ENCODE results near the gene UTP11.
A peak's percentile ranks its signal among the peaks of the same experiment; 100 is the strongest.
"Not testable (repeated sequence)": the region's sequence is repeated elsewhere in the genome, so short reads cannot be mapped to it uniquely, and the experiment has no call there.

UTP11 gene, protein sequence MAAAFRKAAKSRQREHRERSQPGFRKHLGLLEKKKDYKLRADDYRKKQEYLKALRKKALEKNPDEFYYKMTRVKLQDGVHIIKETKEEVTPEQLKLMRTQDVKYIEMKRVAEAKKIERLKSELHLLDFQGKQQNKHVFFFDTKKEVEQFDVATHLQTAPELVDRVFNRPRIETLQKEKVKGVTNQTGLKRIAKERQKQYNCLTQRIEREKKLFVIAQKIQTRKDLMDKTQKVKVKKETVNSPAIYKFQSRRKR

DNA sequence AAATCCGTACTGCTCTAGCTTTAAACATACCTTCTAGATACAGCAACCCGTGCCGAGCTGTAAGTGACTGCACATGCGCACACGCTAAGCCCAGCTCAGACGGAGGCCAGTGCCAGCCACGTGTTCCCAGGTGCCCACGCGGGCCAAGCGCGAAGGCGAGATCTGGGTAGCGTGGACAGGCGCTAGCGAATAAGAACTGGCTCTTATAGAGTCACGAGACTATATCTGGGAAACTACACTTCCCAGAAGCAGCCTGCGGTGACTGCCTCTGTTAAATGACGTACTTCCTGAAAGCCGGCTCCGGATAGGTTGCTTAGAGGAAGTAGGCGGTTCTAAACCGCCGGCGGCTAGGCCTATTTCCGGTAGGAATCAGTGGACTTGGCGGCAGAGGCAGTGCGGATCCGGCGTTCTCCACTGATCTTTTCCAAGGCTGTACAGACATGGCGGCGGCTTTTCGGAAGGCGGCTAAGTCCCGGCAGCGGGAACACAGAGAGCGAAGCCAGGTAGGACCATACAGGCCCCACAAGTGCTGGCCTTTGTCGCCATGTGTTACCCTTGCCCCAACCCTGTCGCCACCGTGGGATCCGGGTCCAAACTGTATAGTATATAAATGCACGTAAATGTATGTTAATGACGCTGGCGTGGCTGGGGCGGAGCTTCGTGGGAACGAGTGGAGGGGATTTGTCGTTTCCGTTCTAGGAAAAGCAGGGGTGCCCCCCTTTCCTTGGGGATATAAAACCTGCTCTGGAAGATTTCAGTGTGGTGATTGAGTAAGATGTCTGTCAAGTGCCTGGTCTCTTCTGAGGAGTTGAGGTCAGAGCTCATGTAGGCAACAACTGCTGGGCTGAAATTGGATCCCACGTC, at the start of gene UTP11:
Gene UTP11, plus strand, starts transcription at position 372 of the 864 bp plus-strand sequence. Its CDS starts 69 bp downstream, at position 441.
- DNase-seq (ENCODE audit: low spot score), result peak; percentile 98

DNA sequence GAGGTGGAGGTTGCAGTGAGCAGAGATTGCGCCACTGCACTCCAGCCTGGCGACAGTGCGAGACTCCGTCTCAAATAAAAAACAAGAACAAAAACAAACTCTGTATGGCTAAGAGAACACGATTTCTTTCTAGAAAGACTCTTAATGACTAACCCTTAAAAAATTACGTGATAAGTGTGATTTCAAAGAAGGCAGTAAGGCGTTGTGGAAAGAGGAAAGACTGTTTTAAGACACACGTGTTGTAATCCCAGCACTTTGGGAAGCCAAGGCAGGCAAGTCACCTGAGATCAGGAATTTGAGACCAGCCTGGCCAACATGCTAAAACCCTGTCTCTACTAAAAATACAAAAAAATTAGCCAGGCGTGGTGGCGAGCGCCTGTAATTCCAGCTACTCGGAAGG, 48.4 kb upstream of the UTP11 start:
- not testable (repeated sequence) for DNase-seq (ENCODE audit: low spot score)

DNA sequence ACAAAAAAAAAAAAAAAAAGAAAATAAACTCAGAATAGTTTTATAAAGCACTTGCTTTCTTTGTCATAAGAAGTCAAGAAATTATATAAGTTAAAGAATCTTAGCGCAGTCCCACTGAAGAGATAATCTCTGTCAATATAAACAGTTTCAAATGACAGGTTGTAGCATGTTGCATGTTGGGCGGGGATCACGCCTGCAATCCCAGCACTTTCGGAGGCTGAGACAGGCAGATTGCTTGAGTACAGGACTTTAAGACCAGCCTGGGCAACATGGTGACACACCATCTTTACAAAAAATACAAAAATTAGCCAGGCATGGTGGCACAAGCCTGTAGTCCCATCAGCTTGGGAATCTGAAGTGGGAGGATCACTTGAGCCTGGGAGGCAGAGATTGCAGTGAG, 47.2 kb upstream of the UTP11 start:
- DNase-seq (ENCODE audit: low spot score), result no peak

DNA sequence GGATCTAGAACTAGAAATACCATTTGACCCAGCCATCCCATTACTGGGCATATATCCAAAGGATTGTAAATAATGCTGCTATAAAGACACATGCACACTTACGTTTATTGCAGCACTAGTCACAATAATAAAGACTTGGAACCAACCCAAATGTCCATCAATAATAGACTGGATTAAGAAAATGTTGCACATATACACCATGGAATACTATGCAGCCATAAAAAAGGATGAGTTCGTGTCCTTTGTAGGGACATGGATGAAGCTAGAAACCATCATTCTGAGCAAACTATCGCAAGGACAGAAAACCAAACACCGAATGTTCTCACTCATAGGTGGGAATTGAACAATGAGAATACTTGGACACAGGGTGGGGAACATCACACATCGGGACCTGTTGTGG, 38.9 kb upstream of the UTP11 start:
- not testable (repeated sequence) for DNase-seq (ENCODE audit: low spot score)

DNA sequence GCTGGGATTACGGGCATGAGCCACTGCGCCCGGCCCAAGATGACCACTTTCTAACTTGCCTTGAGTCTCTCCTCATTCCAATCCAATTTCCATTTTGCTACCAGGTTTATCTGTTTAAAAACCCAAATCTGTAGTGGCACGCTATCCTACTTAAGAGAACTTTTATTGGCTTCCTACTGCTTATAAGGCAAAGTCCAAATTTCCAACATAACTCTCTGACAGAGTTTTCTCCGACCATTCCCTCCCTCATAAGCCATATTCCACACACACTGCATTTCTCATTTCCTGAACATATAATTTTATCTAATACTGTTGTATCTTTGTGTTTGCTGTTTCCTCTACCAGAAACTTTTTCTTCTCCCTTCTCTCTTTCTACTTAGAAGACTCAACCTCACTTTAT, 38.0 kb upstream of the UTP11 start:
- DNase-seq (ENCODE audit: low spot score), result no peak

DNA sequence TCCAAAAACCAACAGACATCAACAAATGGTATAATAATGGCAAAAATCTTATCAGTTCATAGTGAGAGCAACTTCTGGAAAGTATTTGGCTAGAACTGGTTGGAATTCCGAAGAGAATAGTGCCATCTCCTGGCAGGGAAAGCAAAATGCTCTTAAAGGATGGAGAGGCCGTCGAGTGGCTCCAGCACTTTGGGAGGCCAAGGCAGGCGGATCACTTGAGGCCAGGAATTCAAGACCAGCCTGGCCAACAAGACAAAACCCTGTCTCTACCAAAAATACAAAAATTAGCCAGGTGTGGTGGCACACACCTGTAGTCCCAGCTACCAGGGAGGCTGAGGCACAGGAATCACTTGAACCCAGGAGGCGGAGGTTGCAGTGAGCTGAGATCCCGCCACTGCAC, 37.5 kb upstream of the UTP11 start:
- DNase-seq (ENCODE audit: low spot score), result peak; percentile 53

DNA sequence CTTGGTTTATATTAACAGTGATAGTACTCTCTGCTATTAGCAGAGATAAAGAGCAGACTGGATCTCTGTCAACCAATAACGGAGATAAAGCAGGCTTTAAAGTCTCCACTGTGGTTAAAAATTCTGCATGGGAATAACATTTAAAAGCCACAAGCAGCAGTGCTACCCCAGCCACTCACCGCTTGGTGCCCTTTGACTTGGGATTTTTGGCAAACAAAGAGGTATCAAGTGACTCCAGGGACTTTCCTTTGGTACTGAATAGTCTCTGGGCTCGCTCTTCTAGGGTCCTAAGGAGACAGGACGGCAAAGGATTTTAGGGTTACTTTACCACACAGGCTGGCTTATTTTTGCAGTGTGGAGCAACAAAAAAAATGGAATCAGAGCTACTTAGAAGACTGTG, 34.0 kb upstream of the UTP11 start:
- DNase-seq (ENCODE audit: low spot score), result no peak

DNA sequence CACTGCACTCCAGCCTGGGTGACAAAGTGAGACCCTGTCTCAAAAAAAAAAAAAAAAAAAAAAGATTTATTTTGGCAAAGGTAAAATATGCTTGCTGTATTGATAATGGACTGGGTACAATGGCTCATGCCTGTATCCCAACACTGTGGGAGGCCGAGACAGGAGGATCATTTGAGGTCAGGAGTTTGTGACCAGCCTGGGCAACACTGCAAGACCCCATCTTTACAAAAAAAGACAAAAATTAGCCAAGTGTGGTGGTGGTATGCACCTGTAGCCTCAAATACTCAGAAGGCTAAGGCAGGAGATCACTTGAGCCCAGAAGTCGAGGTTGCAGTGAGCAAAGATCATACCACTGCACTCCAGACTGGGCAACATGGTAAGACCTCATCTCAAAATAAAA, 29.0 kb upstream of the UTP11 start:
- DNase-seq (ENCODE audit: low spot score), result no peak

DNA sequence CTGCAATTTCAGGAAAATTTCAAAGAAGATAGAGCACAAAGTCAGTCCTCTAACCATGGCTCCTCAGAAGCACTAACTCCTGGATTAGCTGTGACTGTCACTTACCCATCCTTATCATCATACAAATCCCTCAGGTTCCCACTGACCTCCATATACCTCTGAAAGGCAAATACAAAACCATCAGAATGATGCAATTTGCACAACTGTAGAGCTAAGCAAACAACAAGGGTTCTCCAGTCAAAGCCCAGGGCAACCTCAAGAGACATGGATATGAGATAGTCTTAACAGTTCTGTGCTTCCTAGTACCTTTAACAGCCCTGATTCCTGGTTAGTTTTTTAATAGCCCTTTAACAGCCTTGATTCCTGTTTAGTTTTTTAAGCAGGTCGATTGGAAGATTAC, 24.9 kb upstream of the UTP11 start:
- no peak for DNase-seq (ENCODE audit: low spot score)

DNA sequence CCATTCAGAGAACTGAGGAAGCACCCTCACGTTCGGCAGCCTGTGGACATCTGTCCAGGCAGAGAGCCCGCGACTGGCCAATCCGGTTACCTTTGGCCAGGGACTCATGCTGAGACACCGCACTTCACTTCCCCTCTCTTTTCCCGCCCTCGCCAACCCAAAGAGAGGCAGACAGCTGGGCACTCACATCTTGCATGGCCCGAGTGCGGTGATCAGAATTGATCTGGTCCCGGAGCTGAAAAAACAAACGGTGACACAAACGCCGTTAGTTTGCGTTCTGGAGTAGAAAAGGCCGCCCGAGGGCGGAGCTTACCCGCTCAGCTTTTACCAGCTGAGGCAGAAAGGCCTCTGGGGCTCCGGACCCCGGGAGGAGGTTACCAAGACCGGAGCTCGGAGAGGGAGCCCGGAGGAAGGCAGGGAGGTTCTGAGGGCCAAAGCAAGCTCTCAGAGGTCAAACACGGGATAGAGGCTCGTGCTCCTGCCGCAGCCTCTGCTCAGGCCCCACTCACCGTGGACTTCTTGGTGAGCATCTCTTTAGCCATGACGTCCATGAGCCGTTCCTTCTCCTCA, 23.1 kb upstream of the UTP11 start:
- DNase-seq (ENCODE audit: low spot score), result no peak

DNA sequence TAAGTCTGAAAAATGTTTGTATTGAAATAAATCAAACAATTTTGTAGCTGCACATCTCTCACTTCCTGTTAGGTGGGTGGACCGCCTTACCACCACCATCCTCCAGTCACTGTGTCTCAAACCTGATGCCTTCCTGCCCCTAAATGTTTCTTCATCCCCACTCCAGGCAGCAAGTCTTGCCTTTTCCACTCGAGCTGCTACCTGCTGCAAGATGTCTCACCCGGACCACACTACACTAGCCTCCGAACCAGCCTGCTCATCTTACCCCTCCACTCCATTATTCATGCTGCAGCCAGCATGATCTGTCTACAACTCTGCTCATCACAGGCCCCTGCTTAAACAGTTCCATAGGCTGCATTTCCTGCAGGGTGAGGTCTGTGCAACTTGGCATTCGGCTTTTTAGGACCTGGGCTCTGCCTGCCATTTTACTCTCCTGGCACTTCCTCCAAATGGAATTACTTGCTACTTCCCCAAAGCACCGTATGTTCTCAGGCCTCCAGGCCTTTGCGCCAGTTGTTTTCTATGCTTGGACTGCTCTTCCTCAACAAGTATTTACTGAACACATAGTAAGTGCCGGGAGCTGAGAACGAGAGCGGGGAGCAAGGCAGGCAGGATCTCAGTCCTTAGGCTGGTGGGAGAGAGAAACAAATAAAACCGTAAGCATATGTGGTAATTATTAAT, 17.5 kb upstream of the UTP11 start:
- no peak for DNase-seq (ENCODE audit: low spot score)

DNA sequence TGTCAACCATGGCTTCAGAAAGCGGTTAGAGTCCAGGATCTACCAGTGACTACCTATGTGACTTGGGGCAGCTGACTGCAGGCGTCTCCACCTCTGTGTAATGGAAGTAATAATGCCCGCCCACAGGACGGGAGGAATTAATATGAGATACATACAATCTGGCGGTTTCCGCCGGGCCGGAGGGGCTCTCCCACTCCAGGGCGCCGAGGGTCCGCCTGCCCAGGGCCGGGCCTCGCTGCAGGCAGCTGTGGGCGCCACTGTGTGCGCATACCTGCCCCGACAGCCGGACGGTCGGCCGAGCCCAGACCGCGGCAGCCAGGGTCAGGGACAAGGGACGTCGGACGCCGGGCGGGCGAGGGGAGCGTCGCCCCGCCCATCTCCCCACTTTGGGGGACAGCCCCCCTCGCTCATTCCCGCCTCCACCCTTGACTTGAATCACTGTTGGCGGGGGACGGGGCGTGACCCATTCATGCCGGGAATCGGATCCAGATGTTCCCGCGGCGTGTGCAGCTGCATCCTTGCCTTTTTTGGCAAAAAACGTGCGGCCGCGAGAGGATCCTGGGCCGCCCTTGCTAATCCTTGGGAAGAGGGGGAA, 16.7 kb upstream of the UTP11 start:
- DNase-seq (ENCODE audit: low spot score), result no peak

DNA sequence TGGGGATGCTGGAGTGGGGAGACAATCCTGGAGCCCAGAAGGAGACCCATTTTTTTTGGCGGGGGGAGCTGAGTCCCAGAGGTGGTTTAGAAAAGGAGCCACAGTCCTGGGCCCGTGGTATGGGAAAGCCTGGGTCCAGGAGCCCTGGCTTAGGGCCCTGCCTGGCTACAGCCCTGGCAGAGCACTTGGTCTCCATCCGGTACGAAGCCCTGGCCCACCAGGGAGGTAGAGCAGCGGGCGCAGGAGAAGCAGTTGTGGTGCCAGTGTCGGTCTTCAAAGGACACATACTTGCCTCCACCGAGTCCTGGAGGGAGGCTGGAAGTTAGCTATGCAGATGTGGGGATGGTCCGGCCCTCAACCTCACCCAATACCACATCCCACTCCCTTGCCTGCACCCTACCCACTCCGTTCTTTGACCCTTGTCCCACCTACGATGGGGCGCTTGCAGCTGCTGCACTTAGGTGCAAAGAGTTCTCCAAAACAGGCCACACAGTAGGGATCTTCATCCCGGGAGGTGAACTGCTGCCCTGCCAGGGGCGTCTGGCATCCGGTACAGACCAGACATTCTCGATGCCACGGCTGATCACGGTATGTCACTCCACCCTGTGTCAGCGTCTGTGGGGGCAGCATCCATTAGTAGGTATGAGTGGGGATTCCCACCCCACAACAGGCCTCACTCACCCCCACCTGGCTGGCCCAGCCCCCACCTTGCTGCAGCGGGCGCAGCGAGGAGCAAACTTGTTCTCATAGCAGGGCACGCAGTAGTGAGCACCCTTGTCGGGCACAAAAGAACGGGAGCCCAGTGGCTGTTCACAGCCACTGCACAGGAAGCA, 15.1 kb upstream of the UTP11 start:
- DNase-seq (ENCODE audit: low spot score), result no peak

DNA sequence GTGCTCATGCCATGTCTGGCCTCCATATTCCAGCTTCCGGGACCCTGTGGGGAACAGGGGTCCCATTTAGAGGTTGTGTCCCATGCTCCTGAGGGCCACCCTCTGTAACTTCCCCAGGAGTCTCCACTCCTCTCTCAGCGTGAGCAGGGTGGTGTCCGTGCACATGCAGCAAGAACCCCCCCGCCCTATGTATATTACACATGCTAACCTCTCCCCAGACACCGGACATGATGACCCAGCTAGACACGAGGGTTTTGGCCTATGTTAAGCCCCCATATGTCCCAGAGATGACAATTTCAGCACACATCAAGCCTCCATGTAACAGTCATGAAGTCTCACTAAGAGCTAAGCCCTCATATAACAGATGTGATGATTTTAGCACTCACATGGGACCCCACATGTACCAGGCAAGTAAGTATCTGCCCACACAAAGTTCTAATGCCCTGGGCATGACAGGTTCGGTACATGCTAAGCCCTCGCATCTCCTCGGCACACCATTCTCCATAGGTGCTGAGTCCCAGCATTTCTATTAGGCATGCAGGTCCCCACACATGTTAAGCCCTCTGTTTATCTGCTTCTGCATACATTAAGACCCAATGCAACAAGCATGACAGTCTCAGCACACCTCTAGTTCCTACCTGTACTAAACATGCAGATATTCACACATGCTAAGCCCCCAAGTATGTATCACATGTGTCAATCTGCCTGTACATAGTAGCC, 14.3 kb upstream of the UTP11 start:
- no peak for DNase-seq (ENCODE audit: low spot score)

DNA sequence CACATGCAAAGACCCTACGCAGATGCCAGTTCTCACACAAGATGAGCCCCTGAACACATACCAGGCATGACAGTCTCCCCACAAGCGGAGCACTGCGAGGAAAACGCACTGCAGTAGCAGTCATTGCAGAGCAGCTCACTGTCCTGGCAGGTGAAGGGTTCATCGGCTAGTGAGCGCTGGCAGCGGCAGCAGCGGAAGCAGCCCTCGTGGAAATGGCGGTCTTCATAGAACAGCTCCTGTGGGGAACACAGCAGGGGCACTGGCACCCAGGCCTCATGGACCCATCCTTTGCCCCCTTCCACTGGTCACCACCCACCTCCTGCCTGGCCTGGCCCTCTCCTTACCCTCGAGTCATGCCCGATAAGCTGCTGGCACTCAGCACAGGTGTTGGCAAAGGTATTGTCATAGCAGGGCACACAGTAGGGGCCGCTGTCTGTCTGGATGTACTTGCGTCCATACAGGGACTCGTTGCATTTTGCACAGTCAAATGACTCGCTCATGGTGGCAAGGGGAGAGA, 13.6 kb upstream of the UTP11 start:
- DNase-seq (ENCODE audit: low spot score), result no peak

DNA sequence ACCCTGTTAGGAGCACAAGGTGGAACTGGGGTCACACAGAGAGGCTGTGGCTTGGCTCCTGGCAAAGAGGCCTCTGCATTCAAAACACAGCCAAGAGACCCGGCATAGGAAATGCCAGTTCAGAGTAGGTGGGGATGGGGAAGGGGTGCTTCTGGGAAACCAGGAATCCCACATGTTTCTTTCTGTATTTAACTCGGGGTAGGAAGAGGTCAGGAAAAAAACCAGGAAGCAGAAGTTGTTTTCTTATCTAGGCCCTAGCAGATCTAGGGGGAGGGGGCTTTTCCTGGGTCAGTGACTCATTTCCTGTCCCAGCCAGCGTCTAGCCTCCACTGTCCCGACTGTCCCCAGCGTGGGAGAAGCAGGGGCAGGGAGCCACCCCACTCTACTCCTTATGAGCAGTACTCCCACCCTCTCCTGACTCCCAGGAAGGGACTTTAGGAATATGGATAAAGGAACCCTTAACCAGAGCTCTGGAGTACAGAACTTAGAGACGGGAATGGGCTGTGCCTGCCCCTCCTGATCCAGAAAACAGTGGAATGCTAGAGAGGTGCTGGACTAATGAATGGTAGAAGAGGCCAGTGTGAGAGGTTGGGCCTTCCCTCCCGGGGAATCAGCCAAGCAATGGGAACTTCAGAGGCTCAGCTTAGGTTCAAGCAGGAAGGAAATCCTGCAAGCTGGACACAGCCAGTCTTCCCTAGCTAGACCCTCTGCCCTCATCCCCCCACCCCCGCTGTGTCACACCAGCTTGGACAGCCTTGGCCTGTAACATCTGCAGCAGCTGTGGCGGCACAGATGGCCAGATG, 12.9 kb upstream of the UTP11 start:
- DNase-seq (ENCODE audit: low spot score), result no peak

DNA sequence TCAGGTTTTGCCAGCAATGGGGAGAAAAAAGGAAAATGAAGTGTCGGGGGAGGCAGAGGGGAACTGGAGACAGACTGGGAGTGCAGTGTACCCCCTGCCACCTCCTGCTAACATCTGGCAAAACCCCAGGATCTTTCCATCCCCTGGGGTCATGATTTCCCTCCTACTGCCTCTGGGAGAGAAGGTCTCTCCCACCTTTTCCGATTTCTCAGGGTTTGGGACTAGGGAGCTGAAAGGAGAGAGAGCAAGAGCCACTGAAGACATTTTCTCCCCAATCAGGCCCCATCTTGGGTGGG, 12.4 kb upstream of the UTP11 start:
- no peak for DNase-seq (ENCODE audit: low spot score)

DNA sequence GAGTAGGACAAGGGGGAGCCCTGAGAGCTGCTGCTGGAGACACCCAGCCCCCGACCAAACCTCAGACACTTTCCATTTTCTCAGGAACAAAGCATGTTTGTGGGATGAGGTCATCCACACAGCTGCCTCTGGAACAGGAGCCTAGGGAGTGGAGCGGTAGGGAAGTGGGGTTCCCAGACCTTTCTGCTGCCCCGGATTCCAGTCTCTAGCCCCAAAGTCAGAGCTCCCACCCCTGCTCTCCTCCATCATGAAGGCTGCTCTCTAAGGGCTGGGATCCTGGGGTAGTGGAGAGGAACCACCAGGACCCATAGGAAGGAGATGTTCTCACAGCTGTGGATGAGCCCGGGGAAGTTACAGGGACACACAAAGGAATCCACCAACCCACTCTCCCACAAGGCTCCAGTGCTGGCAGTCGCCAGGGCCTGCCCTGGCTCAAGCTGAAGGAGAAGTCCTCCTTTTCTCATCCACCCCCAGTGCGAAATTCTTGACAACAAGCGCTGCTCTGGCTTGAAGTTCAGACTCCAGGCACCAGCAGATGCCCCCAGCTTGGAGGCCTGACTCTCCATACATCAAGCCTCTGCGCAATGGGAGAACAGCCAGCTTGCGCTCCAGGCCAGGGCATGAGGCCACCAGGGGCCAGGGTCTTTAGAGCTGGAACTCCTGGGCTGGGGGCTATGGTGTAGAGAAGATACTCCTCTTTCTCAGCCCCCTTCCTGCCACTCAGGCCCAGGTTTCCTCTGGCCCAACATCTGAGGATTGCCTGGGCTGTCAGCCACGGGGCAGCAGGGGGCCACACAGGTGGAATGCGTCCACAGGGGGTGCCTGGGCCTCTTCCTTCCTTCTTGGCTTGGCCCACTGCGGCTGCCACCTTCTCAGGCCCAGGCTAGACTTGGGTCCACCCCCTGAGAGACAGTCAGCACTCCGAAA, 11.7 kb upstream of the UTP11 start:
- no peak for DNase-seq (ENCODE audit: low spot score)
